Keratinocyte (primary cell): ENCODE results near the gene SFMBT2.

ENCODE experiments used
- CTCF ChIP-seq, 3 experiments: IDR thresholded peaks in 1 of 3; conservative IDR thresholded peaks in 1 of 3; optimal IDR thresholded peaks in 1 of 3; 2 replicates in 2 of 3; 3 replicates in 1 of 3; pipeline versions ENCODE3 to v1.5.1; 2011; ENCODE audit warnings: low read length in 3 of 3, mild to moderate bottlenecking in 3 of 3, moderate library complexity in 2 of 3, control low read depth in 1 of 3, inconsistent platforms in 1 of 3; ENCODE audit not compliant: insufficient read depth in 2 of 3; ENCODE audit errors: extremely low read depth in 1 of 3
- EZH2 ChIP-seq: IDR thresholded peaks from one replicate; pipeline ENCODE4 v1.6.1; 2012; ENCODE audit warnings: inconsistent platforms, mild to moderate bottlenecking, low read length, moderate library complexity

GRCh38 chr10:7170626-7171322 is 240.1 kb downstream of the SFMBT2 start:
- TF ChIP-seq CTCF (optimal IDR thresholded peaks at IDR 0.05 in 1 of 3, IDR thresholded peaks at IDR 0.05 in 1 of 3, conservative IDR thresholded peaks at IDR 0.05 in 1 of 3; ENCODE audit: extremely low read depth in 1 of 3, insufficient read depth in 2 of 3, low read length in 3 of 3) = no peak
- no peak for TF ChIP-seq EZH2
